HL-60 (cell line): Measurements from ENCODE around the gene PTK7.

ENCODE experiments used
- CTCF ChIP-seq: IDR thresholded peaks from one replicate; pipeline ENCODE4 v1.5.1; 2011; ENCODE audit warnings: low read length, control low read depth, inconsistent platforms; ENCODE audit not compliant: insufficient read depth
- REST ChIP-seq: IDR thresholded peaks from 2 replicates; pipeline ENCODE4 v1.6.1; 2012; ENCODE audit warnings: low read depth; ENCODE audit not compliant: insufficient replicate concordance

GRCh38 chr6:43180058-43180457 lies 103.9 kb downstream of the PTK7 start:
- TF ChIP-seq CTCF, result no peak
- TF ChIP-seq REST, result no peak
